Measurements from ENCODE around the gene PEX16.
"Not testable (repeated sequence)": the region's sequence is repeated elsewhere in the genome, so short reads cannot be mapped to it uniquely, and the experiment has no call there.

PEX16 gene

DNA sequence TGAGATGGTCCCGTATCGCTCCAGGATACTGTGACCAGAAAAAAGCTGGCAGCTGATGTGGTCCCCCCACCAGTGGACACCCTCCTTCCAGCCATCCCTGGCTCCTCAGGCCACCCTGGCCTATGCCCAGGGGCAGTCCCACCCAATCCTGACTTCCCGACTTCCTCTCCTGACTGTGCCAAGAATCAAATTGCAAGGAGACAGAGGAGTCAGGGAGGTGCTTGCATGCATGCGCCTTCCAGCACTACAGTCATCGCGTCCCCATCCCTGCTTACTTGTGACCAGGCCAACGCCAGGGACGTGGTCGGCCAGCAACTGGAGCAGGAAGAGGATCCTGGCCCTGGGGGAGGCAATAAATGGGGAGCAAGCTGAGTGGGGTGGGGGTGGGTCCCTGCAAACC, 7.1 kb downstream of the PEX16 start:
- DNase-seq (ENCODE audit: low read depth): no peak
- TF ChIP-seq, protein P1, sequence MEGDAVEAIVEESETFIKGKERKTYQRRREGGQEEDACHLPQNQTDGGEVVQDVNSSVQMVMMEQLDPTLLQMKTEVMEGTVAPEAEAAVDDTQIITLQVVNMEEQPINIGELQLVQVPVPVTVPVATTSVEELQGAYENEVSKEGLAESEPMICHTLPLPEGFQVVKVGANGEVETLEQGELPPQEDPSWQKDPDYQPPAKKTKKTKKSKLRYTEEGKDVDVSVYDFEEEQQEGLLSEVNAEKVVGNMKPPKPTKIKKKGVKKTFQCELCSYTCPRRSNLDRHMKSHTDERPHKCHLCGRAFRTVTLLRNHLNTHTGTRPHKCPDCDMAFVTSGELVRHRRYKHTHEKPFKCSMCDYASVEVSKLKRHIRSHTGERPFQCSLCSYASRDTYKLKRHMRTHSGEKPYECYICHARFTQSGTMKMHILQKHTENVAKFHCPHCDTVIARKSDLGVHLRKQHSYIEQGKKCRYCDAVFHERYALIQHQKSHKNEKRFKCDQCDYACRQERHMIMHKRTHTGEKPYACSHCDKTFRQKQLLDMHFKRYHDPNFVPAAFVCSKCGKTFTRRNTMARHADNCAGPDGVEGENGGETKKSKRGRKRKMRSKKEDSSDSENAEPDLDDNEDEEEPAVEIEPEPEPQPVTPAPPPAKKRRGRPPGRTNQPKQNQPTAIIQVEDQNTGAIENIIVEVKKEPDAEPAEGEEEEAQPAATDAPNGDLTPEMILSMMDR (IDR thresholded peaks at IDR 0.05; ENCODE audit: low read depth, low read length, missing control alignments): no peak
- no peak overlapping the region for H3K4me3 ChIP-seq (ENCODE audit: low read depth, low read length)

DNA sequence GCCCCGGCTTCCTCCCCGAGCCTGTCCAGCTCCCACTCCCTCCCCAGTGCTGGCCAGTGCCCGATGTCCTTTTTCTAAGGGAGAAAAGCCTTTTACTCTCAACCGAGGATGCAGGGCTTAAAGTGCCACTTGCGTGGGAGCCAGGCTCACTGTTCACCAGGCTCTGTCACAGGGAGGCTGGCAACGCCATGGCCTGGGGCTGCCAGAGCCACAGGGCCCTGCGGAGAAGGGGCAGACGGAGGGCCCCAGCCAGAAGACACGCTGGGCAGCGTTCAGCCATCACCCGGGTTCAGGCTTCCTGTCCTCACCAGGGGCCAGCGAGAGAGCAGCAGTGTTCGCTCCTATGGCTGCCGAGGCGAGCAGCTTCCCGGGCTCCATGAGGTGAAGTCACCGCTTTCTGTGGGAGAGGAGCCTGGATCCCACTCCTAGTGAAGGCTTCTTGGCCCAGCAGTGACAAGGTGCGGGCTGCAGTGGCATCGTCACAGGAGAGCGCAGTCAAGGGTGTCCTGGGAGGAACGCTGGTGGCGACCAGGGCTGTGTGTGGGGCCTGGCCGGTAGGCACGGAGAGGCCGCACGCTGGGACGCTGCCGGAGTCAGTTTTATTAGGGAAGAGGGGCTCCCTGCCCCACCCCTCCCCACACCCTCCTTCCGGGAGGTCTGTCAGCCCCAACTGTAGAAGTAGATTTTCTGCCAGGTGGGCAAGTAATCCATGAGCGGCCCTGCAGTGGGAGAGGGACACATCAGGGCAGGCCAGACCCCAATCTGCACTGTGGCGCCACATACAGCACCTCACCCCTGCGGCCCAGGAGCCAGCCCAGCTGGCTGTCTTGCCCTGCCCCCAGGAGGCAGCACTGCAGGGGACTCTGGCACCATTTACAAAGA, 7.8 kb downstream of the PEX16 start:
- DNase-seq (ENCODE audit: low read depth): no peak
- TF ChIP-seq, protein P1 (IDR thresholded peaks at IDR 0.05; ENCODE audit: low read depth, low read length, missing control alignments): no peak
- H3K4me3 ChIP-seq (ENCODE audit: low read depth, low read length): no peak overlapping the region

DNA sequence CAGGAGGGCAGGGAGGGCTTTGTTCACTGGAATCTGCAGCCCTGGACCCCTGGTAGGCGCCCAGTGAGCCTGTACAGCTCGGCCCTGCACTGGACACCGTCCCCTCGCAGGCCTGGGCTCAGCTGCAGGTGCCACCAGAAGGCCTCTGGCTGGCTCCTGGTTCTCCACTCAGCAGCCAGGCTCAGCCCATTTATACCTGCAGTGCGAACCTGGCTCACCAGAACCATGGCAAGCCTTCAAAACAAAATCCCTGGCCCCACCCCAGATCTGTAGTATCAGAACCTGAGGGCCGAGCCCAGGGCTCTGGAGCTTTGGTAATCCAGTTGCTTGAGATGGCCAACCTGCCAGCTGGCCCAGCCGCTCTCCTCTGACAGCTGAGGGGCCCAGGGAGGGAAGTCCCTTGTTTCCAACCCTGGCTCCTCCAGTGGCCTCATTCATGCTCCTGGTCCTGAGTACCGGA, 9.7 kb downstream of the PEX16 start:
- DNase-seq (ENCODE audit: low read depth): no peak
- TF ChIP-seq, protein P1 (IDR thresholded peaks at IDR 0.05; ENCODE audit: low read depth, low read length, missing control alignments): no peak
- no peak overlapping the region for H3K4me3 ChIP-seq (ENCODE audit: low read depth, low read length)

DNA sequence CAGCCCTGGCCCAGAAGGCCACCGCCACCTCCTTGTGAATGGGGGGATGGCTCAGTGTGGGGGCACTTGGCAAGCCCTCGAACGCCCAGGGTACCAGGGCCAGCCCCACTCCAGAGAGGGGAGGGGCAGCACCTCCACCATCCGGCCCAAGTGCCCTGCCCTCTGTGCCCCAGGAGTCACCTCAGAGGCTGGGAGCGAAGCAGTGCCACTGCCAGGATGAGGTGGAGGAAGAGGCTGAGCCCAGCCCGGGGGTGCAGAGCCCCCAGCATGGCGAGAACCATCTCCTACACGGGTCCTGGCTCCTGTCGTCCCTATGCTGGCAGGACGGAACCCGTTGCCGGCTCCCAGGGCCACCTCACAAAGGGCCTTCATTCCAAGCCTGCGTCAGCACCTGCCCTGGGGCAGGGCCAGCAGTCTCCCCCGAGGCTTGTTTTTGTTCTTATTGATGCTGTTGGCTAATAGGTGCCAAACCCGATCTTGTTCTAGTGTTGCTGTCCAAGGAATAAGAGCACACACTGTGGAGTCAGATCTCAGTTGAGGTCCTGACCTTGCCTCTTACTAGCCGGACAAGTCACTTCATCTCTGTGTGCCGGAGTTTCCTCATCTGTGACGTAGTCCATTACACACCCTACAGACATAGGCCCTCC, 10.6 kb downstream of the PEX16 start, which contains the start of gene FREY1:
Gene FREY1, minus strand, starts transcription at position 307 of the 647 bp plus-strand sequence. Its CDS starts 26 bp downstream, at position 281.
- DNase-seq (ENCODE audit: low read depth): no peak

DNA sequence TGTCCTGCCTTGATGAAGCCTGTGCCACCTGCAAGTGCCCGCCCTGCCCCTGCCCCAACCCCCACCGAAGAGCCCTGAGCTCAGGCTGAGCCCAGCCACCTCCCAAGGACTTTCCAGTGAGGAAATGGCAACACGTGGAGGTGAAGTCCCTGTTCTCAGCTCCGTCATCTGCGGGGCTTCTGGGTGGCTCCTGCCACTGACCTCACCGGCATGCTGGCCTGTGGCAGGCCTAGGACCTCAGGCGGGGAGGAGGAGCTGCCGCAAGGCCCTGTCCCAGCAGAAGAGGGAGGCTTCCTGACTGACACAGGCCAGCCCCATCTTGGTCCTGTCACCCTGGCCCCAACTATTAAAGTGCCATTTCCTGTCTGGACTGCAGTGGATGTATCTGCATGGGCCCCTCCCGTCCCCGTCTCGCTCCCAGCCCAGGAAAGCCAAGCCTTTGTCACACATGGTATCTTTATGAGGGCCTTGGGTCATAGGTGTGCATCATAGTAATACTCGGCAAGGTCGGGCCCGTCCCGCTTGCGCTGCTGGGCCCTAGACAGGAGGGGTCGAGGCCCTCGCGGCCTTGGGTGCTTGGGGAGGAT, 11.5 kb downstream of the PEX16 start:
- no peak for DNase-seq (ENCODE audit: low read depth)
- H3K4me3 ChIP-seq (ENCODE audit: low read depth, low read length): no peak overlapping the region
- TF ChIP-seq, protein P1 (IDR thresholded peaks at IDR 0.05; ENCODE audit: low read depth, low read length, missing control alignments): no peak

More for the DNA sequence above, 10.6 kb downstream of the PEX16 start, which contains the start of gene FREY1:
- no peak within 1 kb of the TSS for H3K4me3 ChIP-seq (ENCODE audit: low read depth, low read length)
- TF ChIP-seq, protein P1 (IDR thresholded peaks at IDR 0.05; ENCODE audit: low read depth, low read length, missing control alignments): no peak

DNA sequence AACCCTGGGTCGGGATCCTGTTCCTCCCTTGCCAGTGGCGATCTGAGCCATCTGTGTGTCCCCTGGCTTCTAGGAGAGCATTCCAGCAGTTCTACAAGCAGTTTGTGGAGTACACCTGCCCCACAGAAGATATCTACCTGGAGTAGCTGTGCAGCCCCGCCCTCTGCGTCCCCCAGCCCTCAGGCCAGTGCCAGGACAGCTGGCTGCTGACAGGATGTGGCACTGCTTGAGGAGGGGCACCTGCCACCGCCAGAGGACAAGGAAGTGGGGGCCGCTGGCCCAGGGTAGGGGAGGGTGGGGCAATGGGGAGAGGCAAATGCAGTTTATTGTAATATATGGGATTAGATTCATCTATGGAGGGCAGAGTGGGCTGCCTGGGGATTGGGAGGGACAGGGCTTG, 12.1 kb downstream of the PEX16 start:
- not testable (repeated sequence) for H3K4me3 ChIP-seq (ENCODE audit: low read depth, low read length); DNase-seq (ENCODE audit: low read depth)

DNA sequence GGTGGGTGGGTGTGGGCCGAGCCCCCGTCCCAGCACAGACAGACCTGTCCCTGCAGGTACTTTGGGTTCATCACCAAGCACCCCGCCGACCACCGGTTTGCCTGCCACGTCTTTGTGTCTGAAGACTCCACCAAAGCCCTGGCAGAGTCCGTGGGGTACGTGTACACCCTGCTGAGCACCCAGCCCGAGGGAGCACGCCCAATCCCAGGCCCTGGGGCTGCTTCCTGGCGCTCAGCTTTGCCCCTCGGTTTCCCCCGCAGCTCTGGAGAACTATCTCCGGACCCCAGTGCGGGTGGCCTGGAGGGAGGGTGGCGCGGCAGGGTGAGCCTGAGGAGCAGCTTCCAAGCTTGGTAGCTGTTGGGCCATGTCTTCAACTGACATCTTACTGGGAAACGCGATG, 12.6 kb downstream of the PEX16 start:
- TF ChIP-seq, protein P1 (IDR thresholded peaks at IDR 0.05; ENCODE audit: low read depth, low read length, missing control alignments): no peak
- no peak overlapping the region for H3K4me3 ChIP-seq (ENCODE audit: low read depth, low read length)
- no peak for DNase-seq (ENCODE audit: low read depth)

Data from GM12864 (cell line).